ENCODE results near the gene MYO1B.

GRCh38 chr2:191329841-191330240, 84.6 kb downstream of the MYO1B start:
- TF ChIP-seq MAX (IDR thresholded peaks at IDR 0.05; ENCODE audit: low read depth, low read length) (no peak), USF2 (IDR thresholded peaks at IDR 0.05; ENCODE audit: borderline replicate concordance, low read depth, low read length) (no peak)

Measured in GM12878 (cell line).